ENCODE data around the gene ISCA2.

Gene ISCA2

DNA sequence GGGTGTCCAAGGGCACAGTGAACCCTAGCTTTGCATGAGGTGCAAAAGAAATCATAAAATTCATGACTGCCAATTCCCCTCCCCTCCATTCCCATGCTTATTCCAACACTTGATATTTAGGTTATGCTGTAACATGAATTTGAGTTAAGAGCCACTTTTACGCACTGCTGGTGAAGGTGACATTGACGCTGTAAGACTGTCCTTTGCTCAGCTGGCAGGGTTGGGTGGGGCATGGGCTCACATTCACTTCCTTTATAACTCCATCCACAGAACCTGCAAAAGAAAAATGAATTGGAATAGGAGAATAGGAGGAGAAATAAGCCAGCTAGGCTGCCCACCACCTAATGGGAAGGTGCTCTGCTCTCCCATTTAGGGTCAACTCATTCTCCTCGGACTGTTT is 7.4 kb upstream of the ISCA2 start:
- peak; percentile 29 for DNase-seq

DNA sequence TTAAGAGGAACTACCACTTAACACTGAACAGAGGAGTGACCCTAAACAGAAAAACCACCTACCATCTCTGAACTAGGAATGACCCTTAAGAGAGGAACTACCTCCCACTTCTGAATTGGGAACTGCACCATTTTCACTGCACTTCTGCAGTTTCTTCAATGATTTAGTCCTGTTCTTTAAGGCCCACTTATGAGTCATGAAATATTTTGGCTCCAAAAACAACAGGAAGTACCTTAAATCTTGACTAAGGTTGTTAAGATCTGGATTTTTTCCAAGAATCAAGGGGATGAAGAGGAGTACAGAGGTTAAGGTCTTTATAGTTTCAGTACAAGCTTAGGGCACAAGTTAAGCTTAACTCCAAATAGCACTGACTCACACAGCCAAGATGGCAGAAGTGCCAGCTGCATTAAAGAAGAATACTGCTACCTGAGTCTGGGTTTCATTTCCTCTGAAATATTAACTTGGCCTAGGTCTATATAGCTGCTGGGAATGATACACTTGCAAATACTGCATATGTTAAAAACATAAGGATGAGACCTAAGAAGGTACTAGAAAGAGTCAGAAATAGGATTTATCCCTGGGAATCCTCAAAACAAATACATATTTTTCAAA is 4.7 kb upstream of the ISCA2 start:
- no peak for DNase-seq

DNA sequence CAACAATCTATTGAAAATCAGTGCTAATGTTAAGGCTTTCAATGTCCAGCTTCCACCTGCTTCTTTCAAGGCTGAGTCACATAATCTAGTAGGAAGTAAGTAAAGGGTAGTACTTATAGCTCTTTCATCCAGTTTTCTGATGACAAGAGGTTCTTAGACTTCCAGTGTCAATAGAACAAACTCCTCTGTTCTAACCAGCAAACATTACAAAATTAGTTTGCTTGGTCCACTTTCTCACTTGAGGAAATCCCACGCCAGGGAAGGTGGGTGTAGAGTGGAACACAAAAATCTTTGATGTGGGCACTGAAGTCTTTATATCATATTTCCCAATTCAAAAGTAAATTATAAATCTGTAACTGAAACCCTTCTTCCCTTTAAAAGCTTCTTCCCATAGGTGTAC is 3.1 kb upstream of the ISCA2 start:
- DNase-seq: no peak

DNA sequence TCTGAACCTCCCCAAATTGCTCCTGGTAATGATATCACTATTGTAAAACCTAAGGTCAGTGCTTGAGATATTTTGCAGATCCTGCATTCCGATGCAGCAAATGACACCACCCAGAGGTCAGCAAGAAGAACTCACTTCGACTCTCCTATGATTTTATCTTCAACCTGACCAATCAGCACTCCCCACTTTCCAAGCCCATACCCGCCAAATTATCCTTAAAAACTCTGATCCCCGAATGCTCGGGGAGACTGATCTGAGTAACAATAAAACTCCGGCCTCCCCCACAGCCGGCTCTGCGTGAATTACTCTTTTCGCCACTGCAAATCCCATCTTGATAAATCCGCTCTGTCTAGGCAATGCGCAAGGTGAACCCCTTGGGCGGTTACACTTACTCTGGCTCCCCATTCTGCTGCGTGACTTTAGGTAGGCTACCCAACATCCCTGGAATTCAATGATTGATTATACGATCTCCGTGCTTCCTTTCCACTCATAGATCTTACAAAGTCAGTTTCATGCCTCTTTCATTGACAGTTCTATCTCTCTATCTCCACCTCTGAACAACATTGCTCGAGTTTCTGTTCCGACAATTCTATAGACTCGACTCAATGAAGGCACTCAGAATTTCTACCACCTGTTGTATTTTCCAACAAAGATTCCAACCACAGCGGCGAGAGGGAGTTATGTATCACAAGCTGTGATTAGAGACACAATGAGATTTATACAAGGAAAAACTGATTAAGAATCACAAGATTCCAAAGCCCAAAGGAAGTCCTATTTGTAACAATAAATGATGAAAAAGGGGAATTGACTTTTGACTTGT is 1.4 kb upstream of the ISCA2 start:
- no peak for DNase-seq

DNA sequence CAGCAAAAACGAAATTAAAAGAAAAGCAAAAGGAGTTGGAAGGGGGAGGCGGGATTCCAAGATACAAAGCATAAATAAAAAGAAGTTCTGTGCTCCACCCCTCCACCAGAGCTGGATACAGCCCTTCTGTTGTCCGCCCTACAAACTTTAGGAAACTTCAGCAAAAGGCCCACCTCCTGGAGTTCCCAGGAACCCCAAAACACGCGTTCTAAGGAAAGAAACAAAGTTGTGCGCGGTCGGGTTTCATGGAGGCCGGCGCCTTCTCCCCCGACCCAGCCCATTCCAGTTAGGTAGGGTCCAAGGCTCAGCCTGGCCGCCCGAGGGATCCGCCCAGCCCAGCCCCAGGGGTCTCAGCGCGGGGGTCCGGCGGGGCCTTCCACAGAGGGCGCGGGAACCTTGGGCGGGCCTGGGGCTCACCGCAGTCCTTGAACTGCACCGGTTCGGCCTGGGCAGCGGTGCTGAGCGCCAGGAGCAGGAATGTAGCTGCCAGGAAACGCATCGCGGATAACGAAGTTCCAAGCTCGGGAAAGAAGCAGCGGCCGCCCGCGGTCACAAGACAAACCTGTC is 706 bp upstream of the ISCA2 start, which contains the start of gene NPC2:
TSS of gene NPC2 (minus strand) at position 530 of the 567 bp plus-strand sequence. CDS start at position 499, 31 bp downstream.
- no peak for DNase-seq

DNA sequence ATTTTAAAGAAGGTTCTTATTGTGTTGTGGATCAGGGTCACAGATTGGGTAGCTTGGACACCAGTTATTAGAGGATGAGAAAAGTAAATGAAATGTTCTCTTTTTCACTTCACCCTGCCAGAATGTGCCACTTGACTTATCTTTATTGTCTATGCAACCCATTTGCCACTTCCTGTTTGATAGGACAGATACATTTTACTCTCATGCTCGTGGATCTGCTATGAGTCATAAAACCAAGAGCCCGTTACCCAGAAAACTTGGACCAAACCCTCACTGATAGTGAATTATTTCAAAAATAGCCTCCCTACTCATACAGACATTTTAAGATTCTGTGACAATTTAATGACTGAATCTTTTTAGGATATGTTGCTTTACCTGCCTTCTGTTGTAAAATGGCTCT is 1.8 kb downstream of the ISCA2 start:
- no peak for DNase-seq

DNA sequence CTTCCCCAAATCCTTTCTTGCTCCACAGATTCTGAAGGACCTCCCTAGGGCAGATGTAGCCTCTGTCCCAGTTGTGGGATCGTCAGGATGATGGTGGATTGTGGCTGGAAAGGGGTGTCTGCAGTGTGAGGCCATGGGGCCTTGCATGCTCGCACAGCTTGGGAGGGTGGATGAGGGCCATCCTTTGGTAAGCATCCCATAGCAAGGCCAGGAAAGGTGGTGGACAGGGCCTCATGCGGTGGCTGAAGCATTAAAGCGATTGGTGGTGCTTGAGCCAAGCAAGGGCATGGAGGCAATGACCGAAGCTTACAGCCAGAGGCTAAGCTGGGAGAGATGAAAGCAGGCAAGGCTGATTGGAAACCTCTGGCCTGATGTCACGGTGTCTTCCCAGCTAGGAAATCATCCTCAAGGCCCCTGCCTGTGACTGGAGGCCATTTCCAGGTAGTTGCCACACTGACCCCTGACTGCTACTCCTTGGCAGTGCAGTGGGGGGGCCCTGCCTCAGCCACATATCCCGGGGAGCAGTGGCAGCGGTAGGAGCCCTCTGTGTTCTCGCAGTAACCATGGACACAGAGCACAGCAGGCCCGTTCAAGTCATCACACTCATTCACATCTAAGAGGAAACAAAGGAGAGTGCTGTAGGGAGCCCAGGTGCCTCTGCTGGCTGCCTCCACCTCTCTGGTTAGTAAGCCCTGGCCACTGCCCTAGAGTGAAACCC is 7.0 kb downstream of the ISCA2 start:
- no peak for DNase-seq

DNA sequence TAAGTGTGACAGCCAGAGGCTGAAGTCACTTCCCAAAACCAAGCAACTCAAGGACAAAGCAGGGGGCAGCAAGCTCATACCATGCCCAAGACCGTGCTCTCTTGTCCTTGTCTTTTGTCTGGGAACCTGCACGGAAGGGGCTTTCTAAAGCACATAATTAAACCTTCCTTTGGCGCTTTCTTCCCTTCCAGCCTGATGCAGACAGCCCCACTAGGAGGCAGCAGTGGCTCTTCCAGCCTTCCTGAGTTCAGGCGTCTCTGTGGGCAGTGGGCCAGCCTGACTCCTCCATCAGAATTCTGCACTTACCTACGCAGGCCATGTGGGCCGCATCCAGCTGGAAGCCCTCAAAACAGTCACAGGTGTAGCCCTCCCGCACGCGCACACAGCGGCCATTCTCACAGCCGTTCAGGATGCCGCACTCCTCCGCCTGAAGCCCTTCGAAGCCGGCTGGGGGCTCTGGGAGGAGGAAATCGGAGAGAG is 7.6 kb downstream of the ISCA2 start:
- peak in 1 of 2 experiments; percentile 53 for DNase-seq

DNA sequence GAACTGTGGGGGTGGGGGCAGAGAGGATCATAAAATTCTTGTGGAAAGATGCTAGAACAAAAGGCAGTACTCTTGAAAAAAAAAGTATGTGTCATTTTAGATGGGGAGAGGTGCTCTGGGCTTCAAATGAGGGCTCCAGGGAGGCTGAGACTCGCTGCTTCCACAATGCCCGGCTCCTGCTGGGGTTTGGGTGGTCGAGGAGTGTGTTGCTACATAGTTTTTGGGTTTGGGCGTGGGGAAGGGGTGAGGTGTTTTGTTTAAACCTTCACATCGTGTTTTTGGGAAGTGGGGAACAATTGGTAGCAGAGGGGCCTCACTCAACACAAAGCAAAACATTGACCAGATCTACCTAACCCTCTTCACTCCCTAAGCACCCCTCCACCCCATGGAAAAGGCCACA is 8.1 kb downstream of the ISCA2 start:
- DNase-seq: no peak

DNA sequence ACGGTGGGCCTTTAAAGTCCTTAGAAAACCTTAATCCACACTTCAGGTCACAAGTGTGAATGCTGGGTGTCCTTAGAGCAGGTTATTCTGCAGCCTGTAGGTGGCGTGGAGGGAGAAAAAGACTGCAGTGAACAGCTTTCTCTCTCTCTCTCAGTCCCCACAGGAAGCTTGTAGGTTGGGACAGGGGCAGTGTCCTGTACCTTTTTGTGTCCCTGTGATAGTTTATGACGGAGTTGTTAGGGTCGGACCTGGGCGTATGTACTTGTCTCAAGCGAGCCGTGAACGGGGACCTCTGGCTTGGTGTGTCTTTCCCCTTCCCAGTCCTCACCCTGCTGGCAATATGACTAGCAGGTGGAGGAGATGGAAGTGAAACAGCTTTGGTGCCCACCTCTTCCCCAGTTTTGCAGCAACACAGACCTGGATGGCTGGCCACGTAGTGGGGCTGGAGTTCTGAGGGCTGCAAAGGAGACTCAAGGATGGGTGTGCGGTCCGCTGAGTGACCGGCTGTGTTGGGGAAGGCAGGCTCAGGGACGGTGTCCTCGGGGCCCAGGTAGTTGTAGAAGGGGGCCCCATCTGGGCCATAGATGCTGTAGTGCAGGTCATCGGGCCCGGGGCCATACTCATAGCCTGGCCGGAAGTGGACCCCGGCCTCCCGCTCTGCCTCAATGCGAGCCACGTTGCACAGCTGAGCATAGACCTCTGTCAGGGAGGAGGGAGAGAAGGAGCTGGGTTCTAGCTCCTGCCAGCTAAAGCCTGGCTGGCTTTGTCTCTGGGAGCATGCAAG is 8.9 kb downstream of the ISCA2 start:
- DNase-seq: no peak

DNA sequence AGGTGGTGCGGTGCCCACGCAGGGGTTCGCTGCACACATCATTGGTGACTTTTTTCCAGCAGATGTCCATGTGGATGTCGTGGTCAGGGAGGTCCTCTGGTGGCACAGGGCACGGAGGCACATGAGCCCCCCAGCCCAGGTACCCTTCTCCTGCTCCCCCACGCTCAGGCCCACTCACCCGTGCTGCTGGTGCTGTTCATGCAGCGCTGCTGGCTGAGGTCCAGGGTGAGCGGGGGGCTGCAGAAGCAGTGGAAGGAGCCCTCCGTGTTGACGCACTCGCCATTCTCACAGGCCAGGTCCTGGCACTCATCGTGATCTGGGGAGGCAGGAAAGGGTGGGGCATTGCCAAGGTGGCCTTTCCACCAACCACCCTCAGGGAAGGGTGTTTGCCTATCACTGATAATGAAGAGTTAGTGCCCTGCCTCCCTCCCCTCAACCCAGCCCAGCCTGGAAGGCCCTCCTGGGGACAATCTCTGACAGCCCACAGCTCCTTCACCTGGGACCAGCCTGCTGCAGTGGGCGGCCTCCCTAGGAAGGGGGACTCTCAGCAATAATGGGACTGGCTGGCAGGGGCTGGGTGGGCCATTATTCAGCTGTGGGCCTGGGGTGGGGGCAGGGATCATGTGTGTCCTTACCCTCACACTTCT is 9.8 kb downstream of the ISCA2 start:
- DNase-seq: no peak

DNA sequence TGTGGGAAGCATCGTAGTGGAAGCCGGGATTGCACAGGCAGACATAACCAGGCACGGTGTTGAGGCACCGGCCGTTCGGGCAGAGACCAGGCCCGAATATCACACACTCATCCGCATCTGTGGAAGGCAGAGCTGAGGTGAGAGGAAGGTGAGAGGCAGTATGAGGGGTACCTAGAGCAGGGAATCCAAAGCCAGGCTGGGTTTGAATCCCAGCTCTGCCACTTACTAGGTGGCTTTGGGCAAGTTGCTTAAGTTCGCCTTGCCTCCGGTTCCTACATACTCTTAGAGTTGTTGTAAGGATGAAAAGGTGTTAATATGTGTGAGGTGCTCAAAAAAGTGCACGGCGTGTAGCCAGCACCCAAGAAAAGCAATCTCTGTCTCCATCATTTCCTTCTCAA is 10.4 kb downstream of the ISCA2 start:
- DNase-seq: no peak

DNA sequence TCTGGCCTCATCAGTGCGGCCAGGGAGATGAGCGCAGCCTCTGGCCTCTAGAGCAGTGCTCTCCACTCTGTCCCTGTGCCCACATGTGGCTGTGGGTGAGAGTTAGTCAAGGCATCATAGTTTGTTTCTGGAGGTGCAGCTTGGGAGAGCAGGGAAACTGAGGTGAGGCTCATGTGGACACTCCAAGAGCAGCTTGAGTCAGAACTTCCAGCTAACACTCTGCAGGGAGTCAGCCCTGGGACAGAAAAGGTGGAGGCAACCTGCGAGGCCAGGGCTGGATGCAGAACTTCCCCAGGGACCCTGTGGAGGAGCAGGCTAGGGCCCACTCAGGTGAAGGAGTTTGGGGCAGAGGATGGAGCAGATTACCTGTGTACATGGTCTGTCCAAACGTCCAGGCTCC is 10.8 kb downstream of the ISCA2 start:
- DNase-seq: no peak

DNA sequence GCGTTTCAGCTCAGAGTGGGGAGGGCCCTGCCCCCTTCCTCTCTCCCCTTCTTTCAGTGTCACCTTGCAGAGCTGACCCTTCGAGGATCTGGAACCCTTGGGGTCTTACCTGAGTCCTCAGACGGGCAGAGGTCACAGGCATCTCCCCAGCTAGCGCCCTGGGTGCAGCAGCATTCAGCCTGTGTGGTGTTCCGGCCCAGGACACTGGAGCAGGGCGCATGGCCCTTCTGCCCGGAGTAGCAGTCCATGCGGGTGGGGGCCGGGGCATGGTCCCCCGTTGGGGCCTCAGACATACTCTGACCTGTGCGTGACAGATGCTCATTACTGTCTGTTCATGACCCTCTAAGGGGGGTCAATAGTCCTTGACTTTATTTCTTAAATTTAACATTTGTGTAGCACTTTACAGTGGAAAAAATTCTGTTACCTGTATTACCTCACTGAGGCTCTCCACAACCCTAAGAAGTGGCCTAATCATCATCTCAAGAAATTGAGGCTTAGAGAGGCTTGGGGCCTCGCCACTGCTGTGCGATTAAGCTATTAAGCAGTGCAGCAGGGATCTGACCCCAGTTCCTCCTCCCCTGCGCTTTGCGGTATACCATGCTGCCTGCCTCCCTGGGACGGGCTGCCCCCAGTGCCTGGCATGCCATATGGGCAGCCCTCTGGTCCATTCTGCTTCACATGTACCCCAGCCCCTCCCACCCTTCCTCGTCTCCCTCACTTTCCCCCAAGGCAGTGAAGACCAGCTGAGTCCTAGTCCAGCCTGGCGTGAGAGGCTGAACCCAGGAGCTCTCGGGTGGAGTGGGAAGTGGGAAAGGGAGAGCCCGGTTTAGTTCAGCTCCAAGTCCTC is 11.5 kb downstream of the ISCA2 start:
- no peak for DNase-seq

DNA sequence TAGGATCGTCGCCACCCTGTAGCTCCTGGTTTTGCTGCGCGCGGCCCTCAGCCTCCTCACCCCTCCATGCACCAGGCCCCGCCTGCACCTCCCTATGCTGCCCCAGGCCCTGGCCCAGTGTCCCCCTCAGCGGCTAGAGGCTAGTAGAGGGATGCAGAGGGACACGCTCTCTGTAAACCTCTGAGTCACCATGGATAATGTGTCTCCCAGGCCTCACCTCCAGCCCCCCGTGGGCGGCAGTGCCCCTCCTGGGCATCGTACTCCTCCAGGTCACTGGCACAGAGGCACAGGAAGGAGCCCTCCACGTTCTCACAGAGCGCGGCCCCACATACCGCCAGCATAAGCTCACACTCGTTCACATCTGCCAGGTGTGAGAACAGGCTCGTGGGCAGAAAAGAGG is 12.3 kb downstream of the ISCA2 start:
- DNase-seq: no peak

DNA sequence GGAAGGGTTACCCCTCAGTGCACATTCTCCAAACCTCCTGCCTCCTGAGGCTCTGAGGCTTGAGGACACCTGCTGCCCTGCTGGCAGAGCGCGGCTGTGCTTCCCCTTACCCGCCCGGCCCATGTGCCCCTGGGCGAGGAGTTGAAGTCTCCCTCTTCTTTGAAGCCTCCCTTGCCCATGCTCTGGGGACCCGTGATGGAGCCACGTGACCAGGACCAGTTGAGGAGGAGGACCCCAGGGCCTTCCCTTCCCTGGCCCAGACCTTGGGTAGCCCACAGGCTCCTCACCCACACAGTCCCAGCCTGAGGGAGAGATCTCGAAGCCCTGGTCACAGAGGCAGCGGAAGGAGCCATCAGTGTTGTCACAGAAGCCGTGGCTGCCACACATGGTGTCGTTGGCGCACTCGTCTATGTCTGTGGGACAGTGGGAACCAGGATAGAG is 12.9 kb downstream of the ISCA2 start:
- DNase-seq: no peak

DNA sequence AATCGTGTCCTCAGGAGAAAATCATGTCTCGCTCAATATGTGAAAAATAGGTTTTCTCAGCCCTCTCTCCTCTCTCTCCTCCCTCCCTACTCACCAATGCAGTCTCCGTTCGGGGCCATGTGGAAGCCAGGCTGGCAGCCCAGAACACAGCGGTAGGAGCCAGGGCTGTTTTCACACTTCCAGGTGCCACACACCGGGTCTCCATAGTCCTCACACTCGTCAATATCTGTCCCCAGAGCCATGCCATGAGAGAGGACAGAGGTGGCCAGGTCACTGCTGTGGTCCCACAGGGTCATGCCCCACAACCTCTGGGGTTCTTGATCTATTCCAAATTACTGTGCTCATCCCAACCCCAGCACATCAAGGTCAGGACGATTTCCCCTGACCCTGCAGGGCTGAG is 13.5 kb downstream of the ISCA2 start:
- no peak for DNase-seq

DNA sequence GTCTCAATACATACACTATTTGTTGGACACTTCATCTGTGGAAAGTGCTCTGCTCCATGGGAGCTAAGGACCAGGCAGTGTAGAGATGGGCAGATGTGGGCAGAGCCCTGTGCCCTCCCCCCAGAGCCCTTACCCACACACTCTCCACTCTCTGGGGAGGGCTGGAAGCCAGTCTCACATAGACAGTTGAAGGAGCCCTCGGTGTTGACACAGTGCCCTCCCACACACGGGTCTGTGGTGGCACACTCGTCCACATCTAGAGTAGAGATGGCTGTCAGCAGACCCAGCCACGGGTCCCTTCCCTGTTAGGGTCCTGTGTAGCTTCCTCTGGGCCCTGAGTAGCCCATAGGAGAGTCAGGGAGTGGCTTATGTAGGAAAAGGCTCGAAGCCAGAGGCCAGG is 14.3 kb downstream of the ISCA2 start:
- no peak for DNase-seq

DNA sequence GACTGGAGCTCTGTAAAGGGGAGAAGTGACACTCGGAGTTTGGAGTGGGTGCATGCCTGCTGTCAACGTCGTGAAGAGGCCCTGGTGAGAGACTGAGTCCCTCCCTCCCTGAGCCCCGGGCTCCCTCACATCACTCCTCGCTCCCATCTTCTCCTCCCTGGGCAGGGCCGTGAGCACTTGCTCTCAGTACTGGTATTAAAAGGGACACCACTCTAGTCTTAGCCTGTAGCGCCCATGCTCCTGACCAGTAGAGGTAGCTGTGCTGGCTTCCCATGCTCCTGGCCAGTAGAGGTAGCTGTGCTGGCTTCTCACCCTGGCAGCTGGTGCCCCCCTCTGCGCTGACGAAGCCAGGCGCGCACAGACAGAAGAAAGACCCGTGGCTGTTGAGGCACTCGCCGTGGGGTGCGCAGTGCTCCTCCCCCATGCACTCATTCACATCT is 14.7 kb downstream of the ISCA2 start:
- no peak for DNase-seq

DNA sequence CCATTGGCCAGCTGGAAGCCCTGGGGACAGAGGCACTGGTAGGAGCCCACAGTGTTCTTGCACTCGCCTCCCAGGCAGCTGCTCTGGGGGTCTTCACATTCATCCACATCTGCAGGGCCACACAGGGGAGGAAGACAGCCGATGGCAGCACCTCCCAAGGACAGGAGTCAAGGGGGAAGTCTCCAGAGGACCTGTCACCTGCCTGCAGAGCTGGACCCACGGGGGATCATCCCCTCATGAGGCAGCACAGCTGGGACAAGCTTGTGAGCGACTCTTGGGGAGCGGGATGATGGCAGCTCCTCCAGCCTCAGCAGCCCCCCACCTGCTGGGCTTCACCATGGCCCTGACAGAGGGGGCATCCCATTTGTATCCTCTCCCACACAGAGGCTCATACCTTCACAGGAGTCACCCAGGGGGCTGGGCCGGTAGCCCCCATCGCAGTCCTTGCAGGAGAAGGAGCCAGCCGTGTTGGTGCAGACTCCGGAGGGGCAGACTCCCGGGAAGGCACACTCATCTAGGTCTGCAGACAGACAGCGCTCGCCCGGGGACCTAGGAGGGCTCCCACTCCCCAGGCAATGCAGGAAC is 15.4 kb downstream of the ISCA2 start:
- no peak for DNase-seq

Data from NCI-H187 (cell line).